Limb (tissue), 2 donors: ENCODE data around the gene HAPLN1.
"Not testable (repeated sequence)": the region's sequence is repeated elsewhere in the genome, so short reads cannot be mapped to it uniquely, and the experiment has no call there.

ENCODE experiments used
- DNase-seq, 2 donors: peaks; one replicate each; pipeline ENCODE4 v3.0.0-alpha.2; 2016; ENCODE audit errors: extremely low spot score in 2 of 2

The HAPLN1 gene

DNA sequence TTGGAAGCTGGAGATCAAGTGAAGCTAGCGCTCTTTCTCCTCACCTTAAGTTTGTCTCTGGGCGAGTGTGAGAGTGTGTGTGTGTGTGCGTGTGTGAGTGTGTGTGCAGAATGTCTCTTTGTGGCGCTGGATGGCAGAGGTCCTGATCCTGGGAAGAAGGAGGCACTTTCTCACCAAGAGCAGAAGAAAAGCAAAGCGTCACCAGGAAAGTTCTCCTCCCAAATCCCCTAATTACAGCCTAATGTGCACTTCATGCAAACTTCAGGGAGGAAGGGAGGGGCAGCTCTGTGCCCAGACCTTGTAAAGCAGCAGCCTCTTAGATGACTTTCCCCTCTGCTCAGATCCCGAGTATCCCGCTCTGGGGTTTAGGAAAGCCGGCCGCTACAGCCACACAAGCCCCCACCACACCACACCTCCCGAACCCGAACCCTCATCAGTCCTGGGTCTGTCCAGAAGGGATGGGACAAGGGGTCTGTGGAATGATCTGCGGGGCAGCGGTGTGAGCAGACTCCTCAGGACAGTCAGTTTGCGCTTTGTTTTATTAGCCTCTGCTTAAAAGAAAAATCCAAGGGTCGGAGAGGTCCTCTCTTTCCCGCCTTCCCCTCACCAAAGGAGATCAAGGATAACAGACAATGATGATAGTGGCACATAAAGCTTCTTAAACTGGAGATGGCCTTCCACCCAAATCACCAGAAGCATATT, at the start of gene HAPLN1:
Gene HAPLN1 (minus strand): TSS at position 20 of the 702 bp plus-strand sequence. CDS start 47,332 bp downstream, outside the sequence.
- peak; percentile 30 to 61 for DNase-seq

DNA sequence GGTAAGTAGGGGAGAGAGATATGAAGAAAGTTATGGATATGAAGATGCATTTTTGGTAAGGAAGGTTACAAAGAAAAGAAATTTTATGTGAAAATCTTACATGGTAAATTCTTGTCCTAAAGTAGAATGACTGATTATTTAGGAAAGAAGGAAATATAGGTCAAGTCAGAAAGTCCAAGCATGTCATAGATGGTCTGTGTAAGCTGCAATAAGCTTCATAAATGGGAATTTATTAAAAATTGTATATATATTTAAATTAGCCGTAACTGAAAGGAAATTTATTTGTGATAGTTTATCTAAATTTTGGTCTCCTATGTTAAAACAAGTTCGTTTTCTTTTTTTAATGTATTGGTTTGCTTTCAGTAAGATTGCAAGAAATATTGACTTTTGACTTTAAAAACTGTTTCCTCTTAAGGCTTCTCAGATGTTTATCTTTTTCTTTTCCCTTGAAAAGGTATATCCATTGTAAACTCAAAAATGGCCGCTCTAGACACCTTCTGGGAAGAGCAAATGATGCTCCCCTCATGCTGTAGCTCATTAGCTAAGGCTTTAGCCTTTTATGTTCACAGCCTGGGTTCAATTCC, 46.8 kb upstream of the HAPLN1 start:
- DNase-seq = no peak

DNA sequence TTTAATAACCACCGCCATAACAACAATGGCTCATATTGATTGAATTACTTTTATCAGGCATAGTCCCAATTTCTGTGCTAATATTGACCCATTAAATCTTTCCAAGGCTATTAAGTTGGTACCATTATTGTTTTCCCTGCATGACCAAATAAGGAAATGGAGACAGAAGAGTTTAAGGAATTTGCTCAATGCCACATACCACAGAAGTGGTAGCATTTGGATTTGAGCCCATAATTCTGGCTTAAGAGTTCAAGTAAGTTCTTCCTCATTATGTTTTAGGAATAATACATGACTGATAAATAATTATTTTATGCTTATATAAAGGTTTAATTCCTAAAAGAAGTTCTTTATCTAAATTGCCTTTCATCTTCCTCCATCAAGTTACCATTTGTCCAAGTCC, 43.4 kb upstream of the HAPLN1 start:
- DNase-seq = no peak

DNA sequence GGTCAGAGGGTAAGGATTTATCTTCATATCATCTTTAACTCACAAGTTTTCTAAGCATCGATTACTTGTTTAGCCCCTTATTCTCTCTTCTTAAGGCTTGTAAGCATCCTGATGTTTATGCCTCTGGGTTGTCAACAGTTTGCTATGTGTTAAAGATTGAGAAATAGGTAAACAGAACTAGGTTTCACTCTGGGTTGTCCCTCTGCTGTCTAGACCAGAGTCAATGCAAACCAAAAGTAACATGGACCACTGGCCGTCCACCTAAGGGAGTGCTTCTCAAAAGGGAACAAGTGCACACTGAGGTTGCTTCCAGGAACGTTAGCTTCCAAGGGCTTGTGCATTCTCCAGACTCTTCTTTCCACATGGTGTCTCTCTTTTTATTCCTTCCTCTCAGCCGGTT, 39.9 kb upstream of the HAPLN1 start:
- DNase-seq = no peak

DNA sequence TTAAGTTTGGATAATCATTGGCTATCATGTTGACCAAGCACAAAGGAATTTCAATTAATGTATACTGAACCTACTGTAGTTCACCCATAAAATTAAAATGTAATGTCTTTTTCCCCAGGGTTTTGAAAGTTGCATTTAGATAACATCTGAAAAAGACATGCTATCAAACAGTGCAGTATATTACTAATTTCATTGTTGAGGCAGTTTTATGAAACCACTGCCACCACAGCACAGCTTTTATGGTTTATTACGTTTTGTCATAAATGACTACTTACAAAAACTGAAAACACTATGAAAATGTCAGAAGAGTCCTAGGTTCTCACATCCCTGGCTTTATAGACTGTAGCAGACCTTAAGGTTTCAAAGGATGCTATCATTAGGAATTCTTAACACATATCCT, 32.0 kb upstream of the HAPLN1 start:
- no peak for DNase-seq

DNA sequence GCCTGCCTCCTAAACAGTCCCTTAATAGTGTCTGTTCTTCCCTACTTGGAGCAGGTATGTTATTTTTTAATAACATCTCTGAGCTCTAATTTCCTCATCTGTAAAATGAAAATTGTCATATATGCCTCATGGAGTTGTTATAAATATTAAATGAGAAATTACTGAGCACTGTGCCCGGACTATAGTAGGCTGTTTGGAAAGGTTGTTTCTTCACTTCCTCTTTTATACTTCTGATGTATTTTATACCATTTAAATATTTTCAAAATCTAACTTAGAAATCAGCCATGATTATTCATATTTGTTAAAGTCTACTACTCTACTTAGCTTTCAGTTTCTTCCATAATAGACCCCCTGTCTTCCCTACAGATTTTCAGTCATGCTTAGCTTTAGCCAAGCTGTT, 30.5 kb upstream of the HAPLN1 start:
- DNase-seq = no peak

DNA sequence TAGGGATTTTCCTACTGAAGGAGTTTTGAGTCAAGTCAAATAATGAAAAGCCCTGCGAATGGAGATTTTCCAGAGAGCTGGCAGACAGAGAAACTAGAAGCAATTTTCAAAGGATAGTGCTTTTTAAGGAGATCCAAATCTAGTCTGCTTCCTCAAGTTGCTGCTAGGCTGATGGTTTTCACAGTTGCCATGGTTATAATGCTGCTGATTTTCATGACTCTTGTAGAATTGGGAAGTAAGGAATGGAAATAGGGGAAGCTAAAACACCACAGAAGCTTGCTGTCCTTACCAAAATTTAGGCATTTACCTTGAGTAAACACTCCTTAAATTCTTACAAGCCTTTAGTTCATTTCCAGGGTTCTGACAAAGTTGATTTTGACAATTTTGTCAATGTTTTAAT, 30.1 kb upstream of the HAPLN1 start:
- no peak for DNase-seq

DNA sequence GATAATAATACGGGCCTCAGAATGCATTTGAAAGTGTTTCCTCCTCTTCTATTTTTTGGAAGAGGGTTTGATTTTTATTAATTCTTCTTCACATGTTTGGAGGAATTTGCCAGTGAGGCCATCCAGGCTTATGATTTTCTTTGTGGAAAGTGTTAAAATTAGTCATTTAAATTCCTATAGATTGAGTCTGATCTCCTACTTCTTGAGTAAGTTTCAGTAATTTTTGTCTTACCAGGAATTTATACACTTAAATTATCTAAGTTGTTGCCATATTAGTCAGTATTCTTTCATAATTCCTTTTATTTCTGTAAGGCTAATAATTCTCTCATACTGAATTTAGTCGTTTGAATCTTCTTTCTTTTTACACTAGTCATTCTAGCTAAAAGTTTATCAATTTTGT, 25.2 kb upstream of the HAPLN1 start:
- no peak for DNase-seq

DNA sequence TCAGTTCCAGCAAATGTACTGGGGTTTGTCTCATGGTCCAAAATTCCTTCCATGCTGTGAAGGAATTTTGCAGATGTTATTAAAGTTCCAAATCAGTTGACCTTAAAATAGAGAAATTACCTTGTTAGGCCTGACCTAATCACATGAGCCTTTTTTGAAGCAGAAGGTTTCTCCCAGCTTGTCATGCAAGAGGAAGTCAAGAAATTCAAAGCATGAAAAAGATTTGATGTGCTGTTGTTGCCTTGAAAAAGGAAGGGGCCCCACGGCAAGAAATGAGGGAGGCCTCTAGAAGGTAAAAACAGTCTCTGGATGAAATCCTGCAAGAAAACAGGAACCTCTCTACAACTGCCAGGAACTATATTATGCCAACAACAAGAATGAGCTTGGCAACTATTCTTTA, 24.2 kb upstream of the HAPLN1 start:
- no peak for DNase-seq

DNA sequence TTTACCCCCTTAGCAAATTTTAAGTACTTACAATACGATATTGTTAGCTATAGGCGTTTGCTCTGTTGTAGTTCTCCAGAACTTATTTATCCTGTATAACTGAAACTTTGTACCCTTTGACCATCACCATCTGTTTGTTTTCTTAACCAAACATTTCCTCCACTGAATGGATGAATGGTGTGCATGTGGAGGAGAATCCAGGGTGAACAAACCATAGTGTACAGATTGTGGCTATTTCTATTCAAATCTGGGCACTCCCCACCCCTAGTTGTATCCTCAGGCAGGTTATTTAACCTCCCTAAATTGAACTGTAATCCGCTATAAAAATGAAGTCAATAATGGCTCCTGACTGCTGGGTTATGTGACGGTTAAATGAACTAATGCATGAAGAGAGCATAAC, 21.4 kb upstream of the HAPLN1 start:
- no peak for DNase-seq

DNA sequence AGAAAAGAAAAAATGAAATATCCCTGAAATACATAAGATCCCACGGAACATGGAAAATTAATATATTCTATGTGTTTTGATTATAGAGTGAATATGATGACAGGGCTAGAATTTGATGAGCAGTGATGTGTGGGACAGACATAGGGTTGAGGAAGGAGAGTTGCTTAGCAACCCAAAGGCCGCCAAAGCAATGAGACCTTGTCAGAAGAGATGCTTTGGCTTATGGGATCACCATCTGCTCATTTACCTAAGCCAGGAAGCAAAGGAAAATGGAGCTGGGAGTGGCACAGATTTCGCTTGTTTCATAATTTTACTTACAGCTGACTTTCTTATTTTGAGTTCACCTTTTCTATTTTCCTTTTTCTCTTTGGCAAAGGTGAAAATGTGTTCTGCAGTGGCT, 20.9 kb upstream of the HAPLN1 start:
- no peak for DNase-seq

DNA sequence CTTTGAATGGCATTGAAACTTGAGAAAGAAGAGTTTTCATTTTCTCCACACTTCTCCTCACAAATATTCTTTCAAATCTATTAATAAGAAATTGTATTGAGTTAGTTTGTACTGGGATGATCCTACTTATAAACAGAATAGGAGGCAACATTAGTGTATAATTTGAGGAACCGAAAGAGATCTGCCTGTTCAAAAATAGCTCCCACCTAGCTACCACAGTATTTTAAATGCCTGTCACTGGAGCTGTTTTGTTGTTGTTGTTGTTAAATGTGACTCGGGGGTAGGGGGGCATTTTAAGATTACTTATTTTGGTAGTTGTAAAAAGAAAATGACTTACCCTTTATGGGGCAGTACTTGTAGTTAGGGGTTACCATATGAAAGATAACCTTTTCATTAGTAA, 20.1 kb upstream of the HAPLN1 start:
- DNase-seq = no peak

DNA sequence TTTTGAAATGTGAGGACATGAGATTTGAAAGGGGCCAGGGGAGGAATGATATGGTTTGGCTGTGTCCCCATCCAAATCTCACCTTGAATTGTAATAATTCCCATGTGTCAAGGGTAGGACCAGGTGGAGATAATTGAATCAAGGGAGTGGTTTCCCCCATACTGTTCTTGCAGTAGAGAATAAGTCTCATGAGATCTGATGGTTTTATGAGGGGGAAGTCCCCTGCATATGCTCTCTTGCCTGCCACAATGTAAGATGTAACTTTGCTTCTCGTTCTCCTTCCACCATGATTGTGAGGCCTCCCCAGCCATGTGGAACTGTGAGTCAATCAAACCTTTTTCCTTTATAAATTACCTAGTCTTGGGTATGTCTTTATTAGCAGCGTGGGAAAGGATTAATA, 15.5 kb upstream of the HAPLN1 start:
- not testable (repeated sequence) for DNase-seq

DNA sequence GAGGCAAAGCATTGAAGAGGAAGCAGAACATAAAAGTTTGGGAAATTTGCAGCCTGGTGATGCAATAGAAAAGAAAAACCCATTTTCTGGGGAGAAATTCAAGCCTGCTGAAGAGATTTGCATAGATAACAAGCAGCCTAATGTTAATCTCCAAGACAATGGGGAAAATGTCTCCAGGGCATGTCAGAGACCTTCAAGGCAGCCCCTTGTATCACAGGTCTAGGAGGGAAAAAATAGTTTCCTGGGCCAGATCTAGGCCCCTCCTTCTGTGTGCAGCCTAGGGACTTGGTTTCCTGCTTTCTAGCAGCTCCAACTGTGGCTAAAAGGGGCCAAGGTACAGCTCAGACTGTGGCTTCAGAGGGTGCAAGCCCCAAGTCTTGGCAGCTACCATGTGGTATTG, 14.4 kb upstream of the HAPLN1 start:
- not testable (repeated sequence) for DNase-seq

DNA sequence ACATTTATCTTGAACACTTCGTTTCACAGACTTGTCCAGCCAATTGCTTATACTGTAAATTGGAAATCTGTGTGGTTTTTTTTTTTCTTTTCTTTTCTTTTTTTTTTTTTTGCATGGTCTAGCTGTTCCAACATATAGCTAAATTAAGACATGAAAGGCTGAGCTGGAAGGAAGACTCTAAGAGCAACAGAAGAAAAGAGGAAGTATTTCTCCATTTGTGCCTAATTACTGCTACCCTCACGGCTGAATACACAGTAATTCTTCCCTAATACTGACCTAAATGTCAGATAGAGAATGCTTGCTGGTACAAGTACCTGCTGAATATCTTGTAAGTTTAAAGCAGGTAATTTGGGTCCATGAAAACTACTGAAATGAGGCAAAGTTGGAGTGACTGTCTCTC, 11.0 kb upstream of the HAPLN1 start:
- no peak for DNase-seq

DNA sequence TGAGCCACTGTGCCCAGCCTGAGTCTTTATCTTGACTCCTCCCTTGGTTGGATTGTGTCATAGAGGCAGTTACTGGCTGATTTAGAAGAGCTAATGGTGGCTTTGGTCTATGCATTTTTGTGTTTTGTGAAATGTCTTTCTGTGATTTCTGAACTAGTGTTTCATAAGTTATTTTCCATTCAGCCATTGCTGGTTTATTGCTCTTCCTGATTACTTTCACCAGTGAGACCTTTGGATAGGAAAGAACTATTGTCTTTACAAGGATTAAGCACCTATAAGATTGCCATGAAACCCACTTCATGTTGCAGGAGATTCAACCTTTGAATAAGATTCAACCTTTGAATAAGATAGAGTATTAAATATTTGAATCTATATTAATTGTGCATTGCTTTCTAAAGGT, 8.7 kb upstream of the HAPLN1 start:
- no peak for DNase-seq

DNA sequence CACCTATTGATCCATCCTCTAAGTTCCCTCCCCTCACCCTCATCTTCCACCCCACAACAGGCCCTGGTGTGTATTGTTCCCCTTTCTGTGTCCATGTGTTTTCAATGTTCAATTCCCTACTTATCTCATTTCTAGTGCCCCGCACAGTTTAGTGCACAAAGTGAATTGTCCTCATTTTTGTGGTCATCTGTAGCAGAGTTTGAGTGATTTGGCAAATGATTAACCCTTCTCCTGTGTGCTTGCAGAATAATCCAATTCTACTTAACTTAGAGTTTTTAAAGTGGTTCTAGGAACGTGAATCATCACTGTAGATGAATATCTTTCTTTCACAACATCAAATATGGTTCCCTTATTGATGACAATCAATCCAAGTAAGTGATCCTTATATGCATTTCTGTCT, 6.3 kb upstream of the HAPLN1 start:
- DNase-seq = no peak

DNA sequence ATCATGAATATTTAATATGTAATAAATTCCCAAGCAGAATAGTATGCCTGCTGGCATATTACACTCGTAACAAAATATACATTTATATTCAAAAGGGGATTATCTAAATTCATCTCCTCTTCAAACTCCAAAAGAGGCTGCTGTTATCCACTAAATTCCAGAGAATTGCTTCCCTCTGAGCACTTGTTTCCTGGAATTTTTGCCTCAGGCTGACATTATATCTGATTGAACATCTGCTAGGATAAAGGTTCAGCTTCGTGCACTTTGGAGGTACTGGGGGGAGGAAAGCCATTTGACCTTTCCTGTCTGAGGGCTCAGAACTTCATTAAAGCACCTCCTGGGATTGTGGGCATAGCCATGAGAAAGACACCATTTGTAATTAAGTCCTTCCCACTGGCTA, 4.3 kb upstream of the HAPLN1 start:
- no peak for DNase-seq

DNA sequence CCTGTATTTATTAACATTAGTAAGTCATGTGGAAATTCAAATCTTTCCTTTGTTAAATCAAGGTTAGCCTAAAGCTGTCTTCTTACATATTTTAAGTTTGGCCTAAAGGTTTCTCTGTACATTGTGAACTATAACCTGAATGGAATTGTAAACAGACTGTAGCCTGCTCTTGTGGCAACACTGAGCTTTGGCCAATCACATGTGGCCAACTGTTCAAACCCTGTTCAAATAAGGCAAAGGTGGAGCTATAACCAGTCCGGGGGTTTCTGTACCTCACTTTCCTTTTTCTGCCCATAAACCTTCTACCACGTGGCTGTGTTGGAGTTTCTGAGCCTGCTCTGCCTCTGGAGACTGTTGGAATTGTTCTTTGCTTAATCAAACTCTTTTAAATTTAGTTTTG, 3.3 kb upstream of the HAPLN1 start:
- no peak for DNase-seq

DNA sequence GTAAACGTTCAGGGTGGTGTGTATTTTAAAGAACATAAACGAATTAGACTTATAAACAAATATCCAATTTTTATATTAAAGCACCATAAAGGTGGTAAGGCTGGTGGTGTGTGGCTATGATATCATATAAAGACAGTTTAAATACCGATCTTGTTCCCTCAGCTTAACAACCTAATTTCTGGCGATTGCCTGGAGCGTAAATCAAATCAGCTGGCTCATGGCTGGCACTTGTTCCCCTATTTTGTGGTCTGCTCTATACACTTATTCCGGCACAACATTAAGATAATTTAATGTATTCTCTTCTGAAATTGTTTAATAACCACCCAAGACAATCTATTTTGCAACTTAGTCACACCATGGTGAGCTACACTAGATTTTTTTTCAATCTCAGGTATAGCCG, 2.4 kb upstream of the HAPLN1 start:
- DNase-seq = no peak

DNA sequence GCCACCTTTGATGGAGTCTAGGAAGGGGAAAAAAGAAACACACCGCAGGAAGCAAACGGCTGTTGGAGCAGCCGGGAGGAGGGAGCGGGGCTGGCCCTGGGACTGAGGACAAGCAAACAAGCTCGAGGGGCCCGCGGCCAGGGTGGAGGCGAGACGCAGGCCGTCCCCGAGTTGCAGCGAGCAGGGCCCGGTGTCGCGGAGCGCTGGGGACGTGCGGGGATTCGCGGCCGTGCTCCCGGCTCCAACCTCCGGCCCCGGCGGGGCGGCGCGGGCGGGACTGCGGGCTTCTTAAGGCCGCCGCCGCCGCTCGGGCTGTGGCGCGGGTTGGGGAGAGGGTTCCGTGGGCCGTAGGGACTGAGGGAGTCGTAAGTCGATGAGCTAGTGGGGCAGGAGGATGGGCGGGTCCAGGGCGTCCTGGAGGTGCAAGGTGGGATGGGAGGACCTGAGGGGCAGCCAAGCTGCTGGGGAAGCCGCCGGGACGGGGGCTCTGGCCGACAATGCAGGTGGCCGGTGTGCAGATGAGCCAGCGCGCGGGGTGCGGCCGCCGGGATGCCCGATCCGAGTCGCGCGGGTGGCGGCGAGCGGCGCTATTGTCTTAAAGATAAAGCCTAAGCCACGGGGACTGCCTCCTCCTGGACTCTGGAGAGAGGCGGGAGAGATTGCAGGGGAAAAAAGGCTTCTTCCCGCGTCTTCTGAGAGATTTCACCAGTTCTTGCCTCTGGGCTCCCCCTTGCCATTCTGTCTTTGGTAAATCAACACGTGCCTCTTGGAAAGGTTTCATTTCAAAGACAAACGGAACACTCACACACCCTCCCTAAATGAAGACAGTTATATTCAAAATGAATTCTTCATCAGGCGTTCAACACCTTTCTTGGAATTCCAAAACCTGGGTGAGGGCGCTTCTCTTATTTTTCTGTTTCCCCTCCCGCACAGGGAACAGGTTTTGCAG, 1.6 kb upstream of the HAPLN1 start:
- peak; percentile 62 to 89 for DNase-seq

DNA sequence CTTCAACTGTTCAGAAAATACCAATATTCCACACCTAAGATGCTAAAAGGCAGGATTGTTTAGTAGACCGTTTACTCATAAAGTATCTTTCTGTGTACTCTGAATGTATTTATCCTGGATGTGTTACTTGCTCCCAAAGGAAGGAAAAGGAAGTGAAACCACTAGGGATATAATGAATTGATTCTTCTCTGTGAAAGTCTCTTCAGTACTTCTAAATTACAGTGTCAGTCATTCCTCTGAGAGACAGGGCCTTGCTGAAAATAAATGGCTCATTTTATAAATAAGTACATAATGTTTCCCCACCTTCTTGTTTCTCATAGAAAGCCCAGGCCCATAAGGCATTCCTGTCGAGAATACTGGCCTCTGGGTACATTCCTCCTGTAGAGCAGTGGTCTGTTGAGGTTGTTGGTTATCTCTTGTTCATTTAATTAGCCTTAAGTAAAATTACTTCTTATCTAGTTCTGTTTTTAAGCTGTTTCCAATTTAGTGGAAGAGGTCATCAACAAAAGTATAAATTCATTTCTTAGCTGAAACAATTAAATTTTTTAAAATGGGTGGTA, 1.6 kb downstream of the HAPLN1 start:
- DNase-seq = no peak
